ENCODE measurements around the gene CCDC148. TPM values are rescaled to one million over a fixed set of nuclear protein-coding genes. Genes with fewer than 3 reads are reported as not detected.

CCDC148 gene
- total and polyA plus RNA-seq, 2 experiments from 2014 or later: 1.2 to 1.8 TPM

GRCh38 chr2:158488442-158489216 is 32.1 kb upstream of the CCDC148 start:
- Histone ChIP-seq H3K4me3 (0 out of 2 replicates have a peak overlapping the region, but pooled peaks have one; percentile 12), H3K79me2 (replicated peaks; ENCODE audit: insufficient read depth) (peaks cover 100% of the 10 kb centered on the region), H4K20me1 (replicated peaks; ENCODE audit: insufficient read depth) (peaks cover 38% of the 10 kb centered on the region), H3K4me1 (ENCODE audit: insufficient read depth) (peaks cover 61% of the 10 kb centered on the region), H2AFZ (no peak overlapping the region), H3K36me3 (ENCODE audit: insufficient read depth) (no peaks in the 10 kb centered on the region), H3K9me2 (ENCODE audit: insufficient read depth) (no peaks in the 10 kb centered on the region), H3K27me3 (ENCODE audit: insufficient read depth) (no peaks in the 10 kb centered on the region), H3F3A (replicated peaks; ENCODE audit: low read depth) (no peaks in the 10 kb centered on the region), H3K27ac (ENCODE audit: low read depth) (peak overlapping the region; percentile 6; the same call in 1 of the 2 replicates), H3K4me2 (peak overlapping the region; percentile 56; the same call in 1 of the 2 replicates)
- peaks cover 77% of the 10 kb centered on the region for H3K4me1 Mint-ChIP-seq
- TF ChIP-seq REST (IDR thresholded peaks at IDR 0.05; ENCODE audit: unreplicated experiment) (no peak), POLR2AphosphoS5 (IDR thresholded peaks at IDR 0.05; ENCODE audit: low read depth) (no peak)
- ATAC-seq: peak; percentile 15; the same call in 2 of the 3 replicates
- no peaks in the 10 kb centered on the region for H3K27me3 Mint-ChIP-seq (ENCODE audit: insufficient read depth, low read depth, poor library complexity)
- DNase-seq (ENCODE audit: low spot score): no peak
- H3K9me3 Mint-ChIP-seq: no peaks in the 10 kb centered on the region
- peak overlapping the region; percentile 30 for H3K27ac Mint-ChIP-seq
- H3K36me3 Mint-ChIP-seq (ENCODE audit: low read depth): no peaks in the 10 kb centered on the region
- no peak overlapping the region for H3K4me3 Mint-ChIP-seq

DNA sequence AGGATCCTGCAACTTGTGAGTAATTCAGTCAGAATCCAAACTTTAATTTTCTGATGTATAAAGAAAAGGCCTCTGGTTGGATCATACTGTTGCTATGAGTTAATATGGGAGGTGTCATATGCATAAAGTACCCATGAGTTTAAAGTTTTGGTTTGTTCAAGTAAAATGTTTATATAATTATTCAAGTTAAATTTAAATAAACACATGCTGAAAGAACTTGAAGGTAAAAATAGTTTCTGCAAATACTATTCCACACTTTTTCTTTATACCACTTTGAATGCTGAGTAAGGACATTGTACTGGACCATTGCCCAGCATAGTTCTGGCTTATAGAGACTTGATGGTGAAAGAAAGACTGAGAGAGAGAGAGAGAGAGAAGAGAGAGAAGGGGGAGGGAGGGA is 30.9 kb upstream of the CCDC148 start:
- Mint-ChIP-seq H3K27ac (no peak overlapping the region), H3K27me3 (ENCODE audit: insufficient read depth, low read depth, poor library complexity) (no peaks in the 10 kb centered on the region), H3K9me3 (no peaks in the 10 kb centered on the region), H3K36me3 (ENCODE audit: low read depth) (no peaks in the 10 kb centered on the region), H3K4me1 (peaks cover 72% of the 10 kb centered on the region), H3K4me3 (no peak overlapping the region)
- Histone ChIP-seq H3K27me3 (ENCODE audit: insufficient read depth) (no peaks in the 10 kb centered on the region), H3K36me3 (ENCODE audit: insufficient read depth) (no peaks in the 10 kb centered on the region), H3K27ac (ENCODE audit: low read depth) (no peak overlapping the region), H4K20me1 (replicated peaks; ENCODE audit: insufficient read depth) (peaks cover 35% of the 10 kb centered on the region), H3K4me2 (no peak overlapping the region), H3K9me2 (ENCODE audit: insufficient read depth) (no peaks in the 10 kb centered on the region), H3K79me2 (replicated peaks; ENCODE audit: insufficient read depth) (peaks cover 100% of the 10 kb centered on the region), H3K4me1 (ENCODE audit: insufficient read depth) (peaks cover 61% of the 10 kb centered on the region), H3K4me3 (no peak overlapping the region), H3F3A (replicated peaks; ENCODE audit: low read depth) (no peaks in the 10 kb centered on the region), H2AFZ (no peak overlapping the region)
- ATAC-seq (no peak), DNase-seq (ENCODE audit: low spot score) (no peak)
- TF ChIP-seq, protein P1, sequence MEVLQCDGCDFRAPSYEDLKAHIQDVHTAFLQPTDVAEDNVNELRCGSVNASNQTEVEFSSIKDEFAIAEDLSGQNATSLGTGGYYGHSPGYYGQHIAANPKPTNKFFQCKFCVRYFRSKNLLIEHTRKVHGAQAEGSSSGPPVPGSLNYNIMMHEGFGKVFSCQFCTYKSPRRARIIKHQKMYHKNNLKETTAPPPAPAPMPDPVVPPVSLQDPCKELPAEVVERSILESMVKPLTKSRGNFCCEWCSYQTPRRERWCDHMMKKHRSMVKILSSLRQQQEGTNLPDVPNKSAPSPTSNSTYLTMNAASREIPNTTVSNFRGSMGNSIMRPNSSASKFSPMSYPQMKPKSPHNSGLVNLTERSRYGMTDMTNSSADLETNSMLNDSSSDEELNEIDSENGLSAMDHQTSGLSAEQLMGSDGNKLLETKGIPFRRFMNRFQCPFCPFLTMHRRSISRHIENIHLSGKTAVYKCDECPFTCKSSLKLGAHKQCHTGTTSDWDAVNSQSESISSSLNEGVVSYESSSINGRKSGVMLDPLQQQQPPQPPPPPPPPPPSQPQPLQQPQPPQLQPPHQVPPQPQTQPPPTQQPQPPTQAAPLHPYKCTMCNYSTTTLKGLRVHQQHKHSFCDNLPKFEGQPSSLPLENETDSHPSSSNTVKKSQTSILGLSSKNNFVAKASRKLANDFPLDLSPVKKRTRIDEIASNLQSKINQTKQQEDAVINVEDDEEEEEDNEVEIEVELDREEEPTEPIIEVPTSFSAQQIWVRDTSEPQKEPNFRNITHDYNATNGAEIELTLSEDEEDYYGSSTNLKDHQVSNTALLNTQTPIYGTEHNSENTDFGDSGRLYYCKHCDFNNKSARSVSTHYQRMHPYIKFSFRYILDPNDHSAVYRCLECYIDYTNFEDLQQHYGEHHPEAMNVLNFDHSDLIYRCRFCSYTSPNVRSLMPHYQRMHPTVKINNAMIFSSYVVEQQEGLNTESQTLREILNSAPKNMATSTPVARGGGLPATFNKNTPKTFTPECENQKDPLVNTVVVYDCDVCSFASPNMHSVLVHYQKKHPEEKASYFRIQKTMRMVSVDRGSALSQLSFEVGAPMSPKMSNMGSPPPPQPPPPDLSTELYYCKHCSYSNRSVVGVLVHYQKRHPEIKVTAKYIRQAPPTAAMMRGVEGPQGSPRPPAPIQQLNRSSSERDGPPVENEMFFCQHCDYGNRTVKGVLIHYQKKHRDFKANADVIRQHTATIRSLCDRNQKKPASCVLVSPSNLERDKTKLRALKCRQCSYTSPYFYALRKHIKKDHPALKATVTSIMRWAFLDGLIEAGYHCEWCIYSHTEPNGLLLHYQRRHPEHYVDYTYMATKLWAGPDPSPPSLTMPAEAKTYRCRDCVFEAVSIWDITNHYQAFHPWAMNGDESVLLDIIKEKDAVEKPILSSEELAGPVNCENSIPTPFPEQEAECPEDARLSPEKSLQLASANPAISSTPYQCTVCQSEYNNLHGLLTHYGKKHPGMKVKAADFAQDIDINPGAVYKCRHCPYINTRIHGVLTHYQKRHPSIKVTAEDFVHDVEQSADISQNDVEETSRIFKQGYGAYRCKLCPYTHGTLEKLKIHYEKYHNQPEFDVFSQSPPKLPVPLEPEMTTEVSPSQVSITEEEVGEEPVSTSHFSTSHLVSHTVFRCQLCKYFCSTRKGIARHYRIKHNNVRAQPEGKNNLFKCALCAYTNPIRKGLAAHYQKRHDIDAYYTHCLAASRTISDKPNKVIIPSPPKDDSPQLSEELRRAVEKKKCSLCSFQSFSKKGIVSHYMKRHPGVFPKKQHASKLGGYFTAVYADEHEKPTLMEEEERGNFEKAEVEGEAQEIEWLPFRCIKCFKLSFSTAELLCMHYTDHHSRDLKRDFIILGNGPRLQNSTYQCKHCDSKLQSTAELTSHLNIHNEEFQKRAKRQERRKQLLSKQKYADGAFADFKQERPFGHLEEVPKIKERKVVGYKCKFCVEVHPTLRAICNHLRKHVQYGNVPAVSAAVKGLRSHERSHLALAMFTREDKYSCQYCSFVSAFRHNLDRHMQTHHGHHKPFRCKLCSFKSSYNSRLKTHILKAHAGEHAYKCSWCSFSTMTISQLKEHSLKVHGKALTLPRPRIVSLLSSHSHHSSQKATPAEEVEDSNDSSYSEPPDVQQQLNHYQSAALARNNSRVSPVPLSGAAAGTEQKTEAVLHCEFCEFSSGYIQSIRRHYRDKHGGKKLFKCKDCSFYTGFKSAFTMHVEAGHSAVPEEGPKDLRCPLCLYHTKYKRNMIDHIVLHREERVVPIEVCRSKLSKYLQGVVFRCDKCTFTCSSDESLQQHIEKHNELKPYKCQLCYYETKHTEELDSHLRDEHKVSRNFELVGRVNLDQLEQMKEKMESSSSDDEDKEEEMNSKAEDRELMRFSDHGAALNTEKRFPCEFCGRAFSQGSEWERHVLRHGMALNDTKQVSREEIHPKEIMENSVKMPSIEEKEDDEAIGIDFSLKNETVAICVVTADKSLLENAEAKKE (CRISPR knock-in tag; IDR thresholded peaks at IDR 0.05): no peak
- TF ChIP-seq EZH2phosphoT487 (IDR thresholded peaks at IDR 0.05; ENCODE audit: unreplicated experiment) (no peak), POLR2AphosphoS5 (IDR thresholded peaks at IDR 0.05; ENCODE audit: low read depth) (no peak), NANOG (IDR thresholded peaks at IDR 0.05; ENCODE audit: borderline replicate concordance) (no peak), ZNF114 (CRISPR knock-in tag; IDR thresholded peaks at IDR 0.05) (no peak), EZH2 (IDR thresholded peaks at IDR 0.05; ENCODE audit: low read depth, unreplicated experiment) (no peak)
- TF ChIP-seq, protein P2, sequence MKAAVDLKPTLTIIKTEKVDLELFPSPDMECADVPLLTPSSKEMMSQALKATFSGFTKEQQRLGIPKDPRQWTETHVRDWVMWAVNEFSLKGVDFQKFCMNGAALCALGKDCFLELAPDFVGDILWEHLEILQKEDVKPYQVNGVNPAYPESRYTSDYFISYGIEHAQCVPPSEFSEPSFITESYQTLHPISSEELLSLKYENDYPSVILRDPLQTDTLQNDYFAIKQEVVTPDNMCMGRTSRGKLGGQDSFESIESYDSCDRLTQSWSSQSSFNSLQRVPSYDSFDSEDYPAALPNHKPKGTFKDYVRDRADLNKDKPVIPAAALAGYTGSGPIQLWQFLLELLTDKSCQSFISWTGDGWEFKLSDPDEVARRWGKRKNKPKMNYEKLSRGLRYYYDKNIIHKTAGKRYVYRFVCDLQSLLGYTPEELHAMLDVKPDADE (IDR thresholded peaks at IDR 0.05): no peak

All from GM23338 (cell line).